Measurements from ENCODE around the gene ISM1. TPM values are rescaled to one million over a fixed set of nuclear protein-coding genes. Genes with fewer than 3 reads are reported as not detected.

The ISM1 gene
- total RNA-seq: not detected in 2 replicates
- polyA plus RNA-seq: not detected in 2 replicates
- not detected in 2 replicates for polyA plus RNA-seq (2011; cell fraction: cytosol; rRNA removed)
- polyA plus RNA-seq (2011; cell fraction: nucleus; rRNA removed): not detected in 2 replicates
- polyA plus RNA-seq (2012): 0.05 TPM in 1 of 2 replicates, not detected in the other
- polyA minus RNA-seq: 0.06 TPM in 1 of 2 replicates, not detected in the other
- not detected for polyA minus RNA-seq (2011; cell fraction: cytosol; rRNA and poly(A)+ RNA removed)
- polyA minus RNA-seq (2011; cell fraction: nucleus; rRNA and poly(A)+ RNA removed): not detected in 2 replicates
- percentile 5 among the genes with signal in this experiment for Bru-seq, nascent RNA
- BruChase-seq, experiment 1, labeled RNA remaining after a 6-hour chase: percentile 9 among the genes with signal in this experiment
- percentile 8 among the genes with signal in this experiment for BruChase-seq, experiment 2, labeled RNA remaining after a 2-hour chase
- long read RNA-seq: 0 reads

DNA sequence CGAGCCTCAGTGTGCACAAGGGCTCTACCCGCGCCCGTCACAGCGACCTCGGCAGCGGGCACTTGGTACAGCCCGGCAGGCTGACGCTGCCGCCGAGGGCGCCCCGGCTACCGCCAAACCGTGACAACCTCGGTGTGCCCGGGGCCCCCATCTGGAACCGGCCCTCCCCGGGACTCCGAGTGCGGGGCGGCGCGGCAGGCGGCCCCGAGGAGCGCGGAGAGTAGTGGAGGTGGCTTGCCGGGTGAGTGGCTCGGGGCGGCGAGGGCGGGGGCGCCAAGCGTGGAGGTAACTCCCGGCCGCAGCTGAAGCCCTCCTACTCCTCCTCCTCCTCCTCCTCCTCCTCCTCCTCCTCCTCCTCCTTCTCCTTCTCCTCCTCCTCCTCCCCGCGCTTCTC lies at the start of gene ISM1:
TSS of gene ISM1 (plus strand) at position 371 of the 394 bp plus-strand sequence. CDS start 503 bp downstream, outside the sequence.
- H3K36me3 ChIP-seq (ENCODE audit: control insufficient read depth in 2 of 2, extremely low read depth in 1 of 2, insufficient read depth in 2 of 2, low read length in 2 of 2): no peaks in the 10 kb centered on the region
- no peak for FAIRE-seq
- H3K27me3 ChIP-seq (ENCODE audit: control insufficient read depth in 2 of 2, insufficient read depth in 2 of 2, low read length in 2 of 2): peaks cover 52 to 78% of the 10 kb centered on the region in 2 experiments
- no peaks in the 10 kb centered on the region for H3K9me1 ChIP-seq (replicated peaks; ENCODE audit: control insufficient read depth, extremely low read depth, insufficient read depth, low read length)
- no peaks in the 10 kb centered on the region for H3K79me2 ChIP-seq (ENCODE audit: control insufficient read depth, insufficient read depth, low read length)
- ChIA-PET CTCF (interaction anchor here (1.4 kb wide), 2 partner anchors 39 to 82 kb away, joined by 5 to 7 read pairs; no protein-coding TSS in a partner anchor), POLR2A (no interaction called here)
- no peaks in the 10 kb centered on the region for H4K20me1 ChIP-seq (replicated peaks; ENCODE audit: control insufficient read depth, extremely low read depth, insufficient read depth, low read length)
- dilution Hi-C loops (cut with MboI; ENCODE audit: extremely low pct_ligation_motif_present, low sequenced_read_pairs): no loop called here
- H3K4me2 ChIP-seq (ENCODE audit: insufficient read depth, low read length): no peak within 1 kb of the TSS
- no peaks in the 10 kb centered on the region for H3K4me1 ChIP-seq (ENCODE audit: control insufficient read depth, extremely low read depth, insufficient read depth, low read length)
- peak within 1 kb of the TSS; percentile 59 for H2AFZ ChIP-seq (ENCODE audit: low read depth, low read length)
- H3K27ac ChIP-seq (ENCODE audit: insufficient read depth, low read depth, low read length): no peak within 1 kb of the TSS
- no TSS peak for BruUV-seq (replicated peaks)
- TF ChIP-seq EZH2 (IDR thresholded peaks at IDR 0.05; ENCODE audit: borderline replicate concordance, low read depth, low read length, severe bottlenecking) (no peak), JUN (IDR thresholded peaks at IDR 0.05; ENCODE audit: borderline replicate concordance, insufficient read depth, insufficient read length, low read depth) (no peak), MYC (IDR thresholded peaks at IDR 0.05; ENCODE audit: low read depth, low read length) (no peak), FOS (IDR thresholded peaks at IDR 0.05; ENCODE audit: borderline replicate concordance, insufficient read depth, low read length) (no peak), POLR2A (IDR thresholded peaks at IDR 0.05; ENCODE audit: low read depth, low read length) (no peak), GATA2 (IDR thresholded peaks at IDR 0.05; ENCODE audit: insufficient read depth, insufficient read length, low read depth, low read length) (no peak), POLR2AphosphoS5 (IDR thresholded peaks at IDR 0.05; ENCODE audit: insufficient read depth, low read depth, low read length) (no peak)
- TF ChIP-seq, protein P1, sequence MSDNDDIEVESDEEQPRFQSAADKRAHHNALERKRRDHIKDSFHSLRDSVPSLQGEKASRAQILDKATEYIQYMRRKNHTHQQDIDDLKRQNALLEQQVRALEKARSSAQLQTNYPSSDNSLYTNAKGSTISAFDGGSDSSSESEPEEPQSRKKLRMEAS (IDR thresholded peaks at IDR 0.05; ENCODE audit: insufficient read depth, insufficient read length): no peak
- TF ChIP-seq, protein P2, sequence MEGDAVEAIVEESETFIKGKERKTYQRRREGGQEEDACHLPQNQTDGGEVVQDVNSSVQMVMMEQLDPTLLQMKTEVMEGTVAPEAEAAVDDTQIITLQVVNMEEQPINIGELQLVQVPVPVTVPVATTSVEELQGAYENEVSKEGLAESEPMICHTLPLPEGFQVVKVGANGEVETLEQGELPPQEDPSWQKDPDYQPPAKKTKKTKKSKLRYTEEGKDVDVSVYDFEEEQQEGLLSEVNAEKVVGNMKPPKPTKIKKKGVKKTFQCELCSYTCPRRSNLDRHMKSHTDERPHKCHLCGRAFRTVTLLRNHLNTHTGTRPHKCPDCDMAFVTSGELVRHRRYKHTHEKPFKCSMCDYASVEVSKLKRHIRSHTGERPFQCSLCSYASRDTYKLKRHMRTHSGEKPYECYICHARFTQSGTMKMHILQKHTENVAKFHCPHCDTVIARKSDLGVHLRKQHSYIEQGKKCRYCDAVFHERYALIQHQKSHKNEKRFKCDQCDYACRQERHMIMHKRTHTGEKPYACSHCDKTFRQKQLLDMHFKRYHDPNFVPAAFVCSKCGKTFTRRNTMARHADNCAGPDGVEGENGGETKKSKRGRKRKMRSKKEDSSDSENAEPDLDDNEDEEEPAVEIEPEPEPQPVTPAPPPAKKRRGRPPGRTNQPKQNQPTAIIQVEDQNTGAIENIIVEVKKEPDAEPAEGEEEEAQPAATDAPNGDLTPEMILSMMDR (IDR thresholded peaks at IDR 0.05; ENCODE audit: extremely low read depth in 1 of 2, insufficient read depth in 1 of 2, low read depth in 1 of 2, low read length in 2 of 2): no peak
- no peak within 1 kb of the TSS for H3K9ac ChIP-seq (replicated peaks; ENCODE audit: extremely low read depth, insufficient read depth, low read length)
- DNase-seq (ENCODE audit: low read depth, low spot score): no peak
- peak within 1 kb of the TSS in 1 of 3 experiments; percentile 24 for H3K4me3 ChIP-seq (replicated peaks in 1 of 3; ENCODE audit: insufficient read depth in 1 of 3, low read depth in 1 of 3, low read length in 3 of 3)
- no peaks in the 10 kb centered on the region for H3K9me3 ChIP-seq (replicated peaks; ENCODE audit: control insufficient read depth, insufficient read depth, low read length)
- intact Hi-C loops (cut with micrococcal nuclease): loop anchor here (1.0 to 5.0 kb wide), 3 partner anchors 50 to 1329 kb away; no protein-coding TSS in a partner anchor

Measured in endothelial cell of umbilical vein (primary cell).